K562 (cell line): Measurements from ENCODE around the gene TREH. TPM values are rescaled to one million over a fixed set of nuclear protein-coding genes. Genes with fewer than 3 reads are reported as not detected.

Source experiments
- ARHGAP35 ChIP-seq: fragments of 450-650 bp; IDR thresholded peaks from 2 replicates; pipeline ENCODE4 v1.6.1; 2018; ENCODE audit not compliant: partially characterized antibody
- ESRRA ChIP-seq: fragments of 450-650 bp; IDR thresholded peaks from 2 replicates; pipeline ENCODE4 v1.6.1; 2014; ENCODE audit warnings: low read depth, mild to moderate bottlenecking, moderate library complexity, borderline replicate concordance
- FOXK1 ChIP-seq: sonication (generic); formaldehyde crosslinking; IDR thresholded peaks from 2 replicates; pipeline ENCODE4 v1.8.0; 2022; ENCODE audit warnings: missing genetic modification reagents, mild to moderate bottlenecking, borderline replicate concordance
- JUND ChIP-seq, 2 experiments: IDR thresholded peaks; 2 replicates in 1 of 2; 3 replicates in 1 of 2; pipeline ENCODE4 v1.6.1; 2011; ENCODE audit warnings: borderline replicate concordance in 2 of 2, low read depth in 2 of 2, low read length in 2 of 2, improper control_type of control experiment in 1 of 2, missing biosample characterization in 1 of 2, missing genetic modification characterization in 1 of 2, missing genetic modification reagents in 1 of 2
- RBM15 ChIP-seq: fragments of 200-400 bp; formaldehyde crosslinking; IDR thresholded peaks from 2 replicates; pipeline ENCODE4 v1.6.1; 2018; ENCODE audit warnings: mild to moderate bottlenecking, low read length, moderate library complexity; ENCODE audit not compliant: insufficient read depth
- SMAD4 ChIP-seq: fragments of 250-450 bp; sonication (Bioruptor Pico); conservative IDR thresholded peaks from 2 replicates; pipeline ENCODE4 v1.8.0; 2021; ENCODE audit warnings: inconsistent platforms, mild to moderate bottlenecking, moderate library complexity
- SMC3 ChIP-seq: conservative IDR thresholded peaks from 2 replicates; pipeline ENCODE4 v1.6.1; 2011; ENCODE audit warnings: low read depth, low read length, improper control_type of control experiment; ENCODE audit not compliant: insufficient read depth
- SRSF3 ChIP-seq: fragments of 200-400 bp; formaldehyde crosslinking; IDR thresholded peaks from 2 replicates; pipeline ENCODE4 v1.6.1; 2016; ENCODE audit warnings: mild to moderate bottlenecking, low read length, moderate library complexity; ENCODE audit not compliant: insufficient read depth
- TRIM28 ChIP-seq: fragments of 450-650 bp; IDR thresholded peaks from 2 replicates; pipeline ENCODE4 v1.6.1; 2017
- ZNF232 ChIP-seq: sonication (generic); formaldehyde crosslinking; IDR thresholded peaks from 2 replicates; pipeline ENCODE4 v1.8.0; 2022; ENCODE audit warnings: mild to moderate bottlenecking, missing genetic modification reagents
- ZNF551 ChIP-seq: fragments of 250-450 bp; sonication (Bioruptor Pico); IDR thresholded peaks from 2 replicates; pipeline ENCODE4 v1.5.0; 2021; ENCODE audit warnings: mild to moderate bottlenecking, moderate library complexity
- ZNF764 ChIP-seq: fragments of 250-450 bp; sonication (Bioruptor Pico); IDR thresholded peaks from 2 replicates; pipeline ENCODE4 v1.4.0; 2020; ENCODE audit warnings: low read depth, mild to moderate bottlenecking, moderate library complexity
- ZNF77 ChIP-seq: fragments of 250-450 bp; sonication (Bioruptor Pico); IDR thresholded peaks from 2 replicates; pipeline ENCODE4 v1.5.0; 2020
- polyA plus RNA-seq, 8 experiments: library from polyadenylated mRNA; depleted of rRNA in 4 of 8; stranded (reverse) in 5 of 8; unstranded in 3 of 8; fragments of >200 nt; fragmentation: Nextera tagmentation in 2 of 8; fragmentation: Illumina TruSeq in 1 of 8; extraction: Ambion mirVana in 2 of 8; extraction: Trizol in 1 of 8; gene quantifications; 2 replicates each; pipeline versions ENCODE4 v1.2.1 to v1.2.3, GENCODE V29; 2011 to 2014; ENCODE audit warnings: inconsistent platforms in 1 of 8, missing spikeins in 1 of 8
- total RNA-seq, 7 experiments: library from RNA; depleted of rRNA in 6 of 7; stranded (reverse); fragments of >200 nt in 6 of 7; fragmentation: Illumina TruSeq in 2 of 7; extraction: Trizol in 2 of 7; gene quantifications; 2 replicates each; pipeline versions ENCODE4 v1.2.1 to v1.2.3, GENCODE V29; 2011 to 2021; ENCODE audit warnings: low replicate concordance in 1 of 7
- TF ChIP-seq, protein P1 (sequence below): sonication (generic); formaldehyde crosslinking; IDR thresholded peaks from 2 replicates; pipeline ENCODE4 v1.8.0; 2023; ENCODE audit warnings: mild to moderate bottlenecking, missing genetic modification reagents
- TF ChIP-seq, protein P2 (sequence below): sonication (generic); formaldehyde crosslinking; IDR thresholded peaks from 2 replicates; pipeline ENCODE4 v1.8.1; 2022; ENCODE audit warnings: missing genetic modification reagents
- TF ChIP-seq, protein P3 (sequence below): fragments of 200-800 bp; sonication (Bioruptor generic); IDR thresholded peaks from 2 replicates; pipeline ENCODE4 v1.6.1; 2017; ENCODE audit warnings: missing genetic modification characterization, missing compliant biosample characterization
- TF ChIP-seq, protein P4 (sequence below): fragments of 450-650 bp; formaldehyde crosslinking; IDR thresholded peaks from 2 replicates; pipeline ENCODE4 v1.4.0; 2022; ENCODE audit warnings: mild to moderate bottlenecking, moderate library complexity
- TF ChIP-seq, protein P5 (sequence below): fragments of 250-450 bp; sonication (Bioruptor Pico); IDR thresholded peaks from 2 replicates; pipeline ENCODE4 v1.8.0; 2022; ENCODE audit warnings: inconsistent platforms

Gene TREH
- total and polyA plus RNA-seq, 9 of the 15 experiments (the other 6 are each of a cell fraction or from before 2014, with no cell fraction given), result 0.09 to 0.20 (median 0.11) TPM; not detected in 6

DNA sequence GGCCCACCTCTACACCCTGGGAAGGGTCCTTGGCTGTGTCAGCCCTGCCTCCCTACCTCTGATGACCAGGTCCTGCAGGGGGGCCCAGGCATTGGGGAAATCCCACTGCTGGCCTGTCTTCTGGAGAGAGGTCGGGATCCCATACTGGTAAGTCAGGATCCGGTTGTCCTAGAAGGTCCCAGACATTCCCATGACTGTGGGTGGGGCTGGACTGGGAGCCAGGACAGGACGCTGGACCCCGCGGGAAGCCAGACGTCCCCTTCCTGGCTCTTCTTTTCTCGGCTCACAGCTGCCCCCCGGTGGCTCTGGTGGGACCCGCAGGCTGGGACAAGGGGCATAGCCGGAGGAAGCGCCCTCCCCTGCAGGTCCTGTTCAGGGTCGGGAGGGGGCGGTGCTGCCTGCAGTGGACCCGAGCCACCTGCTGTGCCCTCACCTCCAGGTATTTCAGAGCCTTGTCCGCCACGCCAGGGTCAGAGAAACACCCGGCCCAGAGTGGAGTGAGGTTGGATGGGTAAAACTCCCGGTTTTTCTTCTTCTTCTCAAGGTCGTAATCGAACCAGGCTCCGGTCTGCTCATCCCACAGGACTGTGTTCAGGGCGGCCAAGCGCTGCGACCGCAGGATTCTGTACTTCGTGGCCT is 20.0 kb downstream of the TREH start (continued):
- no peak for TF ChIP-seq ARHGAP35
- no peak for TF ChIP-seq ZNF551
- TF ChIP-seq, protein P1, sequence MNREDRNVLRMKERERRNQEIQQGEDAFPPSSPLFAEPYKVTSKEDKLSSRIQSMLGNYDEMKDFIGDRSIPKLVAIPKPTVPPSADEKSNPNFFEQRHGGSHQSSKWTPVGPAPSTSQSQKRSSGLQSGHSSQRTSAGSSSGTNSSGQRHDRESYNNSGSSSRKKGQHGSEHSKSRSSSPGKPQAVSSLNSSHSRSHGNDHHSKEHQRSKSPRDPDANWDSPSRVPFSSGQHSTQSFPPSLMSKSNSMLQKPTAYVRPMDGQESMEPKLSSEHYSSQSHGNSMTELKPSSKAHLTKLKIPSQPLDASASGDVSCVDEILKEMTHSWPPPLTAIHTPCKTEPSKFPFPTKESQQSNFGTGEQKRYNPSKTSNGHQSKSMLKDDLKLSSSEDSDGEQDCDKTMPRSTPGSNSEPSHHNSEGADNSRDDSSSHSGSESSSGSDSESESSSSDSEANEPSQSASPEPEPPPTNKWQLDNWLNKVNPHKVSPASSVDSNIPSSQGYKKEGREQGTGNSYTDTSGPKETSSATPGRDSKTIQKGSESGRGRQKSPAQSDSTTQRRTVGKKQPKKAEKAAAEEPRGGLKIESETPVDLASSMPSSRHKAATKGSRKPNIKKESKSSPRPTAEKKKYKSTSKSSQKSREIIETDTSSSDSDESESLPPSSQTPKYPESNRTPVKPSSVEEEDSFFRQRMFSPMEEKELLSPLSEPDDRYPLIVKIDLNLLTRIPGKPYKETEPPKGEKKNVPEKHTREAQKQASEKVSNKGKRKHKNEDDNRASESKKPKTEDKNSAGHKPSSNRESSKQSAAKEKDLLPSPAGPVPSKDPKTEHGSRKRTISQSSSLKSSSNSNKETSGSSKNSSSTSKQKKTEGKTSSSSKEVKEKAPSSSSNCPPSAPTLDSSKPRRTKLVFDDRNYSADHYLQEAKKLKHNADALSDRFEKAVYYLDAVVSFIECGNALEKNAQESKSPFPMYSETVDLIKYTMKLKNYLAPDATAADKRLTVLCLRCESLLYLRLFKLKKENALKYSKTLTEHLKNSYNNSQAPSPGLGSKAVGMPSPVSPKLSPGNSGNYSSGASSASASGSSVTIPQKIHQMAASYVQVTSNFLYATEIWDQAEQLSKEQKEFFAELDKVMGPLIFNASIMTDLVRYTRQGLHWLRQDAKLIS (CRISPR knock-in tag), result 0 out of 2 replicates have a peak, but pooled peaks have one; percentile 62
- TF ChIP-seq FOXK1 (CRISPR knock-in tag), result no peak
- no peak for TF ChIP-seq RBM15
- no peak for TF ChIP-seq SMAD4 (CRISPR knock-in tag)
- TF ChIP-seq TRIM28, result no peak
- TF ChIP-seq ZNF764 (CRISPR knock-in tag), result peak; percentile 85
- TF ChIP-seq SMC3, result peak; percentile 95
- TF ChIP-seq SRSF3, result no peak
- TF ChIP-seq, protein P2, sequence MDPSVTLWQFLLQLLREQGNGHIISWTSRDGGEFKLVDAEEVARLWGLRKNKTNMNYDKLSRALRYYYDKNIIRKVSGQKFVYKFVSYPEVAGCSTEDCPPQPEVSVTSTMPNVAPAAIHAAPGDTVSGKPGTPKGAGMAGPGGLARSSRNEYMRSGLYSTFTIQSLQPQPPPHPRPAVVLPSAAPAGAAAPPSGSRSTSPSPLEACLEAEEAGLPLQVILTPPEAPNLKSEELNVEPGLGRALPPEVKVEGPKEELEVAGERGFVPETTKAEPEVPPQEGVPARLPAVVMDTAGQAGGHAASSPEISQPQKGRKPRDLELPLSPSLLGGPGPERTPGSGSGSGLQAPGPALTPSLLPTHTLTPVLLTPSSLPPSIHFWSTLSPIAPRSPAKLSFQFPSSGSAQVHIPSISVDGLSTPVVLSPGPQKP (CRISPR knock-in tag), result no peak
- TF ChIP-seq ZNF77 (CRISPR knock-in tag), result no peak
- peak; percentile 45 for TF ChIP-seq JUND (IDR thresholded peaks at IDR 0.05; ENCODE audit: borderline replicate concordance, low read depth, low read length)
- TF ChIP-seq JUND (tag; IDR thresholded peaks at IDR 0.05; ENCODE audit: borderline replicate concordance, low read depth, low read length), result no peak; the same call in 2 of the 3 replicates
- TF ChIP-seq, protein P3, sequence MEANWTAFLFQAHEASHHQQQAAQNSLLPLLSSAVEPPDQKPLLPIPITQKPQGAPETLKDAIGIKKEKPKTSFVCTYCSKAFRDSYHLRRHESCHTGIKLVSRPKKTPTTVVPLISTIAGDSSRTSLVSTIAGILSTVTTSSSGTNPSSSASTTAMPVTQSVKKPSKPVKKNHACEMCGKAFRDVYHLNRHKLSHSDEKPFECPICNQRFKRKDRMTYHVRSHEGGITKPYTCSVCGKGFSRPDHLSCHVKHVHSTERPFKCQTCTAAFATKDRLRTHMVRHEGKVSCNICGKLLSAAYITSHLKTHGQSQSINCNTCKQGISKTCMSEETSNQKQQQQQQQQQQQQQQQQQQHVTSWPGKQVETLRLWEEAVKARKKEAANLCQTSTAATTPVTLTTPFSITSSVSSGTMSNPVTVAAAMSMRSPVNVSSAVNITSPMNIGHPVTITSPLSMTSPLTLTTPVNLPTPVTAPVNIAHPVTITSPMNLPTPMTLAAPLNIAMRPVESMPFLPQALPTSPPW (CRISPR knock-in tag), result peak; percentile 42; the same call in 1 of the 2 replicates
- peak; percentile 10; the same call in 1 of the 2 replicates for TF ChIP-seq ESRRA
- TF ChIP-seq ZNF232 (CRISPR knock-in tag), result no peak
- TF ChIP-seq, protein P4, sequence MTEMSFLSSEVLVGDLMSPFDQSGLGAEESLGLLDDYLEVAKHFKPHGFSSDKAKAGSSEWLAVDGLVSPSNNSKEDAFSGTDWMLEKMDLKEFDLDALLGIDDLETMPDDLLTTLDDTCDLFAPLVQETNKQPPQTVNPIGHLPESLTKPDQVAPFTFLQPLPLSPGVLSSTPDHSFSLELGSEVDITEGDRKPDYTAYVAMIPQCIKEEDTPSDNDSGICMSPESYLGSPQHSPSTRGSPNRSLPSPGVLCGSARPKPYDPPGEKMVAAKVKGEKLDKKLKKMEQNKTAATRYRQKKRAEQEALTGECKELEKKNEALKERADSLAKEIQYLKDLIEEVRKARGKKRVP (CRISPR knock-in tag), result no peak
- TF ChIP-seq, protein P5, sequence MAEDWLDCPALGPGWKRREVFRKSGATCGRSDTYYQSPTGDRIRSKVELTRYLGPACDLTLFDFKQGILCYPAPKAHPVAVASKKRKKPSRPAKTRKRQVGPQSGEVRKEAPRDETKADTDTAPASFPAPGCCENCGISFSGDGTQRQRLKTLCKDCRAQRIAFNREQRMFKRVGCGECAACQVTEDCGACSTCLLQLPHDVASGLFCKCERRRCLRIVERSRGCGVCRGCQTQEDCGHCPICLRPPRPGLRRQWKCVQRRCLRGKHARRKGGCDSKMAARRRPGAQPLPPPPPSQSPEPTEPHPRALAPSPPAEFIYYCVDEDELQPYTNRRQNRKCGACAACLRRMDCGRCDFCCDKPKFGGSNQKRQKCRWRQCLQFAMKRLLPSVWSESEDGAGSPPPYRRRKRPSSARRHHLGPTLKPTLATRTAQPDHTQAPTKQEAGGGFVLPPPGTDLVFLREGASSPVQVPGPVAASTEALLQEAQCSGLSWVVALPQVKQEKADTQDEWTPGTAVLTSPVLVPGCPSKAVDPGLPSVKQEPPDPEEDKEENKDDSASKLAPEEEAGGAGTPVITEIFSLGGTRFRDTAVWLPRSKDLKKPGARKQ (CRISPR knock-in tag), result no peak
